GM12801 (cell line): ENCODE data around the gene ZDHHC14.

Source experiments
- TF ChIP-seq, protein P1 (sequence below): IDR thresholded peaks from one replicate; pipeline ENCODE4 v1.5.1; 2011; ENCODE audit warnings: control low read depth; ENCODE audit not compliant: insufficient read length; ENCODE audit errors: extremely low read depth

Gene ZDHHC14

DNA sequence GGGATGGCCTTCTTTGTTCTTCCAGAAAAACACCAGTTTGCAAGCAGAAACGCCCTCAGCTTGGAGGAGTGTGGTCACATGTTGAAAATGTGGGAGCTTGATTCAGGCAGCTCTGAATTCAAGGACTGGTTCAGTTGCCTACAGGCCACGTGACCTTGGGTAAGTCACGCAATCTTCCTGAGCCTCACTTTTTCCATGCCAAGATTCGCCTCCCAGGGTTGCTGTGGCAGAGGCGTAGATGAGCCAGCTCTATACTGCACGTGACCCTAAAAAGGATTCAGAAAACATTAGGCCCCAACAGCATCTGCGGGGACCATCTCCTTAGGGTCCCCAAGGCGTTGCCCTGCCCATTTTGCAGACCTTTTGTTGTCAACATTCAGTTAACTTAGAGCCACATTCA, 330.1 kb downstream of the ZDHHC14 start:
- TF ChIP-seq, protein P1, sequence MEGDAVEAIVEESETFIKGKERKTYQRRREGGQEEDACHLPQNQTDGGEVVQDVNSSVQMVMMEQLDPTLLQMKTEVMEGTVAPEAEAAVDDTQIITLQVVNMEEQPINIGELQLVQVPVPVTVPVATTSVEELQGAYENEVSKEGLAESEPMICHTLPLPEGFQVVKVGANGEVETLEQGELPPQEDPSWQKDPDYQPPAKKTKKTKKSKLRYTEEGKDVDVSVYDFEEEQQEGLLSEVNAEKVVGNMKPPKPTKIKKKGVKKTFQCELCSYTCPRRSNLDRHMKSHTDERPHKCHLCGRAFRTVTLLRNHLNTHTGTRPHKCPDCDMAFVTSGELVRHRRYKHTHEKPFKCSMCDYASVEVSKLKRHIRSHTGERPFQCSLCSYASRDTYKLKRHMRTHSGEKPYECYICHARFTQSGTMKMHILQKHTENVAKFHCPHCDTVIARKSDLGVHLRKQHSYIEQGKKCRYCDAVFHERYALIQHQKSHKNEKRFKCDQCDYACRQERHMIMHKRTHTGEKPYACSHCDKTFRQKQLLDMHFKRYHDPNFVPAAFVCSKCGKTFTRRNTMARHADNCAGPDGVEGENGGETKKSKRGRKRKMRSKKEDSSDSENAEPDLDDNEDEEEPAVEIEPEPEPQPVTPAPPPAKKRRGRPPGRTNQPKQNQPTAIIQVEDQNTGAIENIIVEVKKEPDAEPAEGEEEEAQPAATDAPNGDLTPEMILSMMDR, result no peak

DNA sequence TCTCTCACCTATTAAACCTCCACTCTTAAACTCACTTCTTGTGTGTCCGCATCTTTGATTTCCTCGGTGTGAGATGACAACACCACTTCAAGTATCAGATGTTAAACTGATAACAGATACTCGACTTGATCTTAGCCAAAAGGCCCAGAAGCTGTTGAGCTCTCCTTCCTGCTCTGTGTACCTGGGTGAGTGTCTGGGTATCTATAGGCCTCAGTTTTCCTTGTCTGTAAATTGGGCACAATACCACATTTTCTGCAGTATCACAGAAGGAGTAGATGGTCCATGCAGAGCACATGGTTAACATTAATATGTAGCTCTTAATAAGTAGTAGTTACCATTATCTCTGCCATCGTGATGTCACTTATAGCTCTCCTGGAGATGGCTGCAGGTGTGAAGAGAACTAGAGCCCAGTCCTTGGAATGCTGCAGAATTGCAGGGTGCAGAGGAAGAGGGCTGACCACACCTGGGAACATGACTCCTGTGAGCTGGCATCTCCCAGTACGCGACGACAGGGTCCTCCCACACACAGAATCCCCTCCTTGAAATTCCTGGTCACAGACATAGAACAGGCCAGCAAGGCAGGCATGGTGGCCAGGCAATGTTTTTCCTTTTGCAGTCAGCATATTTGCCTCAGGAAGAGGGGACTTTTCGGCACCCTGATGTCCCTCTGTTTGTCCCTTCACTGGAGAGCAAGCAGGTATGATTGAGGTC, 331.8 kb downstream of the ZDHHC14 start:
- TF ChIP-seq, protein P1, result no peak

DNA sequence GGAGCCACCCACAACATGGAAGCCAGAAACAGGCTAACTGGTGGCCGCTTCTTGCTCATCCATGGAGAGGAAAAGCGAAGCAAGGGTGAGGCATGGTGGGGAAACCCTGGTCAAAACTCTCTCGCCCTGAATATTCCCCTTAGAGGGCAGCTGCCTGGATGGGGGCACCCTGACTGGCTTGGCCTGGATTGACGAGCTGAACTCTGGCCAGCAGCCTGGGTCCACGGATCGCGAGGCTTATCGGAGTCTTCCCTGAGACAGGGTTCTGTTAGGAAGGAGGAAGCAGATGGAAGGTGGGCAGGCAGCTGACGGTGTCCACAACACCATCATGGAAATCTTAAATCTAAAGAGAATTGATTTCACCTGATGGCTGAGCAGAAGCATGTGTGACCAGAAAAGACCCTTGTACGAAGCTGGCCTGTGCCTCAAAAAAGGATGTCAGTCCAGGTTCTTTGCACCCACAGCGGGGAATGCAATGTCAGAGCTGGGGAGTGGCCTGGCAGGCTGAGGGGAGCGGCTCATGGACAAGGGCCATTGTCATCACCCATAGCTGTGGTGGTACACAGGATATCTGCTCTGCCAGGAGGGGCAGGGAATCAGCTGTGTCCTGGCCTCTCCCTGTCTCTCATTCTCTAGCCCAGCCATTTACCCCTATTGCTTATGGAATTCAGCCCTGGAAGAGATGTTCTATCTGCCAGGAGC, 332.6 kb downstream of the ZDHHC14 start:
- TF ChIP-seq, protein P1, result no peak

DNA sequence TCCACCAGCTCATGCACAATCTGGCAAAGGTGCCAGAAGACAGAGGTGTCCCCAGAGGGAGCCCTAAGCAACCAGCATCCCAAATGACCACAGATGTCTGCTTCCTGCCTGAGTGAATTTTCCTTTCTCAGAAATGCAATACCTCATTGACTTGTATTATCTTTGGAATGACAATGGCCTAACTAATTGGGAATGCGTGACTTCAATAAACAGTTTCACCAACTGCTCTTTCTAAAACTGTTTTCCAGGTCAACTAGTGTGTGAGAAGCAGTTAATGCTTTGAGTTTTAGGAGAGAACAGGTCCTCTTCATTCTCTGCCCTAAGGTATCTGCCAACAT, 333.1 kb downstream of the ZDHHC14 start:
- TF ChIP-seq, protein P1, result no peak

DNA sequence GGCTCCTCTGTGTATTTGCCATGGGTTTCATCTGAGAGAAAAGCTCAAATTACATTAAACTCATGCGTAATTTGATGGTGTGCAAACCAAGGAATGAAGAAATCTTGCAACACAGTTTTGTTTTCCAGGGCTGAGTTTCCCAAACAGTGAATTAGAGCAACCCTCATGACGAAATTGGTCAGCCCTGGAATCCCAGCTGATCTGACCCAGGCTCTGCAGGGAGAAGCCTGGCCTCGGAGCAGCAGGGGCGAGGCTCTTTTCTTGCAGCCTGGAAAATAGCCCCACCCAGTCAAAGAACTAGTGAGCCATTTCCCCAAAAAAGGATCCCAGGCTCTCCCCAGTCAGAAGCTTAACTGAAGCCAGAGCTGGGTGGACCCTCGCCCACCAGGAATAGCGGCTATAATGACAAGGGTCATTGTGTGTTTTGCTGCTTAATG, 334.8 kb downstream of the ZDHHC14 start:
- TF ChIP-seq, protein P1, result no peak

DNA sequence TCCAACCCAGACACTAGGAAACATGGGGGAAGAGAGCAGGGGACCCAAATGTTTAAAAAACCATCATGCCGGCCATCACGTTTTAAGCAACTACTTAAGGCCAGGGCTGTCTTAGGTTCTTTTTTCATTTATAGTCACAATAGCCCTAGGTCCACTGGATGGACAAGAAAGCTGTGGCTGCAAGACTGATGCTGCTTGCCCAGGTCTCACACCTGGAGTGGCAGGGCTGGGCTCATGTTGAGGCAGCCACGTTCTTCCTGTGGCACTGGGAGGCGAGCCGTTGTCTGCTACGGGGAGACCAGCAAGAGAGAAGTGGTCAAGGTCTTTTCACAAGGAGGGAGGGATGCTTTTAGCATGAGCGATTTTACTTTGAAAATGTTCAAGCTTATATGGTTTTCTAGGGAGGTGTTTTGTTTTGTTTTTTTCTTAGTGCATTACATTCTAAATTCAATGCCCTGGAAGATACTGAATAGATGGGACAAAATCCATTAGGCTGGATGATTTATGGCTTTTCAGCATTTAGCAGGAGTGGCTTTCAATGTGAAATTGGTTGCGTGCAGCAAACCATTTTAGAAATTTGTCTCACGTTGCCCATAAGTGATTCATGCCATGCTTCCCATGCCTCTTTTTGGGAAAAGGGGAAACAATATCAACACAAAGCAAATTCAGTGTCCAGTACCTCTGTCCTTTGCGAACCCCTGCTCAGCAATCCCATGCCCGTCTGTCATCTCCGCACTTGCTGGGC, 335.4 kb downstream of the ZDHHC14 start:
- TF ChIP-seq, protein P1, result no peak

DNA sequence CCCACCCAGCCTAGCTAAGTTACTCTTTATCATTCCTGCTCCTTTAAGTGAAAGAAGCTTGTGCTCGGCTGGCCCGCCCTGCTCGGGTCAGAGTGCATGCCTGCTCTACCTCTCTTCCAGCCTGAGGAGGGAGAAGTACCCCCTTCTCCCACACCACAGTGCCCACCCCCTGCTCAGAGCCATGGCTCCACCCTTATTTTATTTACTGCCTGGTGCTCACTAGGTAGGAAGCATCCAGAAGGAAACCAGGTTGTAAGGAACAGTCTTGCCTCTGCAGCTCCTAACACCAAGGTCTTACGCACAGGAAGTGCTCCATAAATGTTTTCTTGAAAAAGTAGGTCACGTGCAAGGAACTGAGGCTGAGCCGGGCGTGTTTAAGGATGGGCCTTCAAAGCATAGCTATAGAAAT, 336.4 kb downstream of the ZDHHC14 start:
- TF ChIP-seq, protein P1, result no peak
